Heart right ventricle (tissue), 16 donors: Measurements from ENCODE around the gene ABHD17A. TPM values are rescaled to one million over a fixed set of nuclear protein-coding genes. Genes with fewer than 3 reads are reported as not detected.

Experiments used
- ATAC-seq, 8 donors: fragments of 200-7000 bp; cut with Tn5 transposase; one replicate each; pipeline ENCODE4 v1.9.1; 2020; ENCODE audit warnings: mild to moderate bottlenecking in 8 of 8, moderate library complexity in 8 of 8, moderate number of reproducible peaks in 1 of 8
- DNase-seq, 2 donors: peaks; one replicate each; pipeline ENCODE4 v3.0.0-alpha.2; 2020
- H3K27ac ChIP-seq, 10 donors: fragments of 200-600 bp; sonication (generic) in 2 of 10; one replicate each; pipeline versions ENCODE4 v1.5.0 to v1.8.0; 2020 to 2022; ENCODE audit warnings: mild to moderate bottlenecking in 3 of 10
- H3K27me3 ChIP-seq, 7 donors: fragments of 200-600 bp; one replicate each; pipeline ENCODE4 v1.8.0; 2021 to 2022; ENCODE audit warnings: mild to moderate bottlenecking in 2 of 7
- H3K36me3 ChIP-seq, 9 donors: fragments of 200-600 bp; sonication (generic) in 1 of 9; one replicate each; pipeline versions ENCODE4 v1.5.0 to v1.8.0; 2020 to 2022; ENCODE audit warnings: mild to moderate bottlenecking in 2 of 9
- H3K4me1 ChIP-seq, 9 donors: fragments of 200-600 bp; sonication (generic) in 1 of 9; one replicate each; pipeline versions ENCODE4 v1.5.0 to v1.8.0; 2020 to 2022; ENCODE audit warnings: mild to moderate bottlenecking in 4 of 9
- H3K4me3 ChIP-seq, 10 donors: fragments of 200-600 bp; sonication (generic) in 2 of 10; one replicate each; pipeline versions ENCODE4 v1.5.0 to v1.8.0; 2020 to 2022; ENCODE audit warnings: mild to moderate bottlenecking in 7 of 10, moderate library complexity in 2 of 10
- H3K9me3 ChIP-seq, 11 donors: fragments of 200-600 bp in 10 of 11; sonication (generic) in 2 of 11; one replicate each; pipeline versions ENCODE4 v1.5.0 to v1.8.0; 2013 to 2022; ENCODE audit warnings: mild to moderate bottlenecking in 2 of 11, control low read depth in 1 of 11, moderate library complexity in 1 of 11
- WGBS, 2 donors: extraction: QIAGEN DNeasy Blood & Tissue Kit; methylation state at CpG; one replicate each; pipeline ENCODE4 v1.1.7; 2013; ENCODE audit warnings: inconsistent platforms in 1 of 2; 5-methylcytosine and 5-hydroxymethylcytosine counted together
- intact Hi-C, 10 donors: fragments of 100-400 bp; cut with DNase I; formaldehyde crosslinking; loops; one replicate each; pipeline versions ENCODE4 v1.11.1 to v1.14.2; 2022
- polyA plus RNA-seq, 2 donors: library from polyadenylated mRNA; stranded (reverse); fragments of 200-250 nt; gene quantifications; one replicate each; pipeline ENCODE4 v1.2.3, GENCODE V29; 2013
- total RNA-seq, 10 donors: library from RNA; stranded (reverse); fragmentation: NEBNext Ultra II Directional in 3 of 10; extraction: Animal tissue kit (Norgen Biotek cat#: 25700) in 3 of 10; gene quantifications; one replicate each; pipeline versions ENCODE4 v1.2.1 to v1.2.4, GENCODE V29; 2021 to 2023
- TF ChIP-seq, protein P1 (sequence below), 9 donors: fragments of 200-600 bp; sonication (generic) in 2 of 9; IDR thresholded peaks; one replicate each; pipeline versions ENCODE4 v1.5.0 to v1.8.0; 2021 to 2022; ENCODE audit warnings: antibody characterized with exemption in 9 of 9, mild to moderate bottlenecking in 5 of 9, moderate library complexity in 1 of 9
- donor health status: Arrhythmogenic right ventricular cardiomyopathy.
- donor health status: ischemic (EF 13 %, LVEDD 7.1; RV severe dilation, severe dysfunction).
- donor health status: healthy with polysubstance abuse.
- donor health status: DM: no; HTN: yes; CAD: no.
- donor health status: DM: no; HTN: no; CAD: no.
- donor health status: ischemic (EF 25% LVEDD 6.9; RV normal size, moderate dysfunction).
- donor health status: ischemic (EF 25% LVEDD 5.7; RV mildly dilated, moderate dysfunction).
- donor health status: healthy.
- donor health status: DM: yes; HTN: yes; CAD: no.
- donor health status: Ischemic cardiomyopathy.
- donor health status: ischemic (EF 35%, LVEDD 5.7; RV mildly dilated, moderate dysfunction).
- donor health status: nonischemic (EF 11% LVEDD 7.7; RV severe dilation, severe dysfunction).
- donor health status: DM: yes; HTN: yes; CAD: no.
- donor health status: PGD.
- donor health status: ischemic (EF 29% LVEDD 5.4; RV normal size, mild dysfunction).
- donor health status: nonischemic (EF 23%, LVEDD 6.1; RV moderate dilation, normal function).

The ABHD17A gene
- total and polyA plus RNA-seq, 12 donors, result 45.1 to 185 (median 57.7) TPM

DNA sequence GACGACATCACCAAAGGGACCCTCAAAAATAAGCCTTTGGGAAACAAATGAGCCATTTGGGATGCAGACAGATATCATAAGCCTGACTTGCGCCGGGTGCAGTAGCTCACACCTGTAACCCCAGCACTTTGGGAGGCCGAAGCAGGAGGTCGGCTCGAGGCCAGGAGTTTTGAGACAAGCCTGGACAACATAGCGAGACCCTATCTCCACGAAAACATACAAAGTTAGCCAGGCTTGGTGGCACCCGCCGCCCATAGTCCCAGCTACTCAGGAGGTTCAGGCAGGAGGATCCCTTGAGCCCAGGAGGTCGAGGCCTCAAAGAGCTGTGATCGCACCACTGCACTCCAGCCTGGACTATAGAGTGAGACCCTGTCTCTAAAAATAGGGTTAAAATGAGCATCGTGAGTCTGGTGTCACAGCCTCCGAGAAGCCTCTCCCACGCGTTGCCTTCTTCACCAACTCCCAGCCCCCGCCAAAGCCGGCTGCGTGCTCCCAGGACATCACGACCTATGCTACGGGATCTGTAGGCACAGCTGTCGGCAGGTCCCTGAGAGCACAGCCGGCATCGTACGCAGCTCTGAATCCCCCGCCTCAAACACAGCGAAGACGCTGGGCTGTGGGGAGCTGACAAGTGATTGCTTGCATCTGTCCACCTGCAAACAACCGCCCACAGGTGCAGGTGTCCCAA, 38.6 kb downstream of the ABHD17A start:
- TF ChIP-seq, protein P1, sequence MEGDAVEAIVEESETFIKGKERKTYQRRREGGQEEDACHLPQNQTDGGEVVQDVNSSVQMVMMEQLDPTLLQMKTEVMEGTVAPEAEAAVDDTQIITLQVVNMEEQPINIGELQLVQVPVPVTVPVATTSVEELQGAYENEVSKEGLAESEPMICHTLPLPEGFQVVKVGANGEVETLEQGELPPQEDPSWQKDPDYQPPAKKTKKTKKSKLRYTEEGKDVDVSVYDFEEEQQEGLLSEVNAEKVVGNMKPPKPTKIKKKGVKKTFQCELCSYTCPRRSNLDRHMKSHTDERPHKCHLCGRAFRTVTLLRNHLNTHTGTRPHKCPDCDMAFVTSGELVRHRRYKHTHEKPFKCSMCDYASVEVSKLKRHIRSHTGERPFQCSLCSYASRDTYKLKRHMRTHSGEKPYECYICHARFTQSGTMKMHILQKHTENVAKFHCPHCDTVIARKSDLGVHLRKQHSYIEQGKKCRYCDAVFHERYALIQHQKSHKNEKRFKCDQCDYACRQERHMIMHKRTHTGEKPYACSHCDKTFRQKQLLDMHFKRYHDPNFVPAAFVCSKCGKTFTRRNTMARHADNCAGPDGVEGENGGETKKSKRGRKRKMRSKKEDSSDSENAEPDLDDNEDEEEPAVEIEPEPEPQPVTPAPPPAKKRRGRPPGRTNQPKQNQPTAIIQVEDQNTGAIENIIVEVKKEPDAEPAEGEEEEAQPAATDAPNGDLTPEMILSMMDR (IDR thresholded peaks at IDR 0.05), result no peak
- ATAC-seq, result no peak
- no peaks in the 10 kb centered on the region for H3K9me3 ChIP-seq
- peak overlapping the region in 9 of 10 donors; percentile 93 to 100 (median 98) for H3K4me3 ChIP-seq
- H3K27ac ChIP-seq, result peak overlapping the region in 2 of 10 donors; percentile 99 to 100
- no peaks in the 10 kb centered on the region for H3K27me3 ChIP-seq
- no peak for DNase-seq
- H3K4me1 ChIP-seq, result peaks cover 20 to 66% (median 59%) of the 10 kb centered on the region in 9 donors
- intact Hi-C loops, result no loop called here
- H3K36me3 ChIP-seq, result peaks cover 0 to 18% (median 0%) of the 10 kb centered on the region in 9 donors
- WGBS, 2 donors, result 71% methylated on average over 29 of the region's 29 CpGs

DNA sequence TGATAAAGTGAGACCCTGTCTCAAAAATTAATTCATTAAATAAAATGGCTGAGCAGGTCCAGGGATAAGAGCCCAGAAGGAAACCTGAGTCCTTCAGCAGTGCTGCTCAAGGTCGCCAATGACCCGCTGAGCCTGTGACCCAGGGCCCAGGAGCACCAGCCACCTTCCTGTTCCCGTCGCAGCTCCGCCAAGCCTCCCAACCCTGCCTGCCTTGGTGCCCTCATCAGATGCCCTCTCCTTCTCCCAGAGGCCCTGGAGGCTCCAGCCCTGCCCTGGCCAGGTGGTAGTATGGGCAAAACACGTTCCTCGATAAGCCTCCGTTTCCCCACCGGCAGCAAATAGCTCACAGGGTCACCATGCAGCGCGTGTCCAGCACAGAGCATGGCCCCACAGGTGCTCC, 39.7 kb downstream of the ABHD17A start:
- Histone ChIP-seq H3K4me1 (peaks cover 20 to 76% (median 68%) of the 10 kb centered on the region in 9 donors), H3K27me3 (no peaks in the 10 kb centered on the region), H3K4me3 (peak overlapping the region in 1 of 10 donors; percentile 93), H3K9me3 (no peaks in the 10 kb centered on the region), H3K36me3 (peaks cover 0 to 18% (median 0%) of the 10 kb centered on the region in 9 donors), H3K27ac (no peak overlapping the region)
- WGBS, 2 donors, result 85% methylated on average over 11 of the region's 11 CpGs
- ATAC-seq (no peak), DNase-seq (no peak)
- intact Hi-C loops, result no loop called here
- TF ChIP-seq, protein P1 (IDR thresholded peaks at IDR 0.05), result no peak

DNA sequence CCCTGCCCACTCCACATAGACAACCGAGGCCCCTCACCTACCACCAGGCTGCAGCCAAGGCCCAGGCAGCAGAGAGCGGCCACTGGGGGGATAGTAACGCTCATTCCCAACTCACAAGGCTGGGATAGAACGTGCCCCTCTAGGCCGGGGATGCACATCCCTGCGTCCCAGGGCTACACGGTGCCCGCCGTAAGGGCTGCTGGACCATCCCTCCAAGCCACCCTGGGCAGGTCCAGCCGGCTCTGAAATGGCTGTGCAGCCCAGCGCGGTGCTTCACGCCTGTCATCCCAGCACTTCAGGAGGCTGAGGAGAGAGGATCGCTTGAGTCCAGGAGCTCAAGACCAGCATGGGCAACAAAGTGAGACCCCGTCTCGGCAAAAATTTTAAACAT, 40.2 kb downstream of the ABHD17A start:
- TF ChIP-seq, protein P1 (IDR thresholded peaks at IDR 0.05), result no peak
- no peaks in the 10 kb centered on the region for H3K9me3 ChIP-seq
- intact Hi-C loops, result no loop called here
- 84 to 85% methylated on average over 16 of the region's 16 CpGs for WGBS, 2 donors
- H3K27me3 ChIP-seq, result no peaks in the 10 kb centered on the region
- DNase-seq, result no peak
- no peak overlapping the region for H3K4me3 ChIP-seq
- peaks cover 20 to 81% (median 72%) of the 10 kb centered on the region in 9 donors for H3K4me1 ChIP-seq
- no peak for ATAC-seq
- no peak overlapping the region for H3K27ac ChIP-seq
- H3K36me3 ChIP-seq, result peaks cover 0 to 18% (median 0%) of the 10 kb centered on the region in 9 donors

DNA sequence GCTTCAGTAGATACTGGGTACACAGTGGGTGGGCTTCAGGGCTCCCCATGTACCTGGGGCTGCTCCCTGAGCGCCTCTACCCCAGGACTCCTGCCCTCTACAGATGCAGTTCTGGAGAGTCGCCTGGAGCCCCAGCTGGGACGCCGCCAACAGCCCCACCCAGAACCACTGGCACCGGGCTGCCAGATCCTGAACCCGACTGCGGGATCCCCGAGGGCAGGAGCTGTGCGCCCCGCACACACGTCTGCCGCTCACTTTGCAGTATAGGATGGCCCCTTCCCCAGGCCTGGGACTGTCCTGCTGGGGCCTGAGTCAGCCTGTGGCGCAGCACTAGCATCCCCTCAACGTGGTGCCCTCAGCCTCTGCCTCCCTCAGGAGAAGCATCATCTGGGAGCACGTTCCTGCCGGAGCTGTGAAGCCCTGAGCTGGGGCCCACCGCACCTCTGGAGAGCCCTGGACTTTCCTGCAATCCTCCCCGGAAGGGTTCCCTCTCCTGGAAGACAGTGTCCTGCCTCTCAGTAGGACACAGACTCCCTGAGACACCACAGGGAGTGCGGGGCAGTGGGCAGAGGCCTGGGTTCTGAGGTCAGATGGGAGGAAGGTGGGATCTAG, 40.7 kb downstream of the ABHD17A start:
- Histone ChIP-seq H3K27me3 (no peaks in the 10 kb centered on the region), H3K4me1 (peaks cover 20 to 86% (median 77%) of the 10 kb centered on the region in 9 donors)

More for the DNA sequence above, 40.7 kb downstream of the ABHD17A start:
- peak overlapping the region in 1 of 10 donors; percentile 31 for H3K27ac ChIP-seq
- DNase-seq, result no peak
- intact Hi-C loops, result no loop called here
- H3K9me3 ChIP-seq, result no peaks in the 10 kb centered on the region
- no peak overlapping the region for H3K4me3 ChIP-seq
- 70 to 73% methylated on average over 19 of the region's 19 CpGs for WGBS, 2 donors
- no peak for ATAC-seq
- TF ChIP-seq, protein P1 (IDR thresholded peaks at IDR 0.05), result no peak
- H3K36me3 ChIP-seq, result peaks cover 0 to 21% (median 0%) of the 10 kb centered on the region in 9 donors
